GM18517 (cell line): ENCODE data around the gene HSDL1.

Experiments
- ATAC-seq: cut with Tn5 transposase; IDR thresholded peaks from one replicate; pipeline ENCODE4 v1.9.1; 2021; ENCODE audit warnings: mild to moderate bottlenecking, moderate library complexity; ENCODE audit not compliant: unreplicated experiment

HSDL1 gene

GRCh38 chr16:84084570-84085270 lies 60.3 kb downstream of the HSDL1 start:
- no peak for ATAC-seq

GRCh38 chr16:84082835-84083569 lies 62.0 kb downstream of the HSDL1 start:
- ATAC-seq = no peak

DNA sequence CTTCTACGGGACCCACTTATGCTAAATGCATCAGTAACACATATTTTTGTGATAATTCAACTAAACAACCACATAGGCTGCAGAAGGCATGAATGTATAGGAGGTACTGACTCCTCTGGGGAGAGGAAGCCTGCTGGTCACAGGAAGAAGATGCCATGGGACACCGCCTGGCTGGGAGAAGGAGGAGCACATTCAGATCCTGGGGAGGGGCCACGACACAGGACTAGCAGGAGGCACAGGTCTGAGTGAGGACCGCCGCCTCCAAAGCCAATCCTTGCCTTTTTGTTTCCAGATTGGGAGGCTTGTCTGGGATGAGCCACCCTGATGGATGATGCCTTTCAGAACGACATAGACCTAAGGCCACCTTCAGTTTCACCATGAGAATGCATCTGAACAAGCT lies 62.9 kb downstream of the HSDL1 start:
- ATAC-seq = no peak

- no peak for ATAC-seq
Measured at GRCh38 chr16:84081446-84081989, 63.5 kb downstream of the HSDL1 start.

DNA sequence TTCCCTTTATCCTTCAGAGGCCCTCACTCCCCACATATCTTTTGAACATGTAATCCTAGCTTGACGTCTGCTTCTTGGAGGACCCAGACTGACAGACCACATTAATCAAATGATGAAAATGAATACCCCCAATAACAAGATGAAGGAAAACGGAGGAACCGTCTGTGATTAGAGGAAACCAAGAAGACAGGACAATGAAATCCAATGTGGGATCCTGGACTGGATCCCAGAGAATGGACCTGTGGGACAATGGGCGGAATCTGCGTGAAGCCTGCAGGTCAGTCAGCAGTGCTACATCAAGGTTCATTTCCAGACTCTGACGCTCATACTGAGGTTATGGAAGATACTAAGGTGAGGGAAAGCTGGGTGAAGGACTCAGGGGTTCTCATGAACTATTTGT lies 64.2 kb downstream of the HSDL1 start:
- ATAC-seq = no peak

DNA sequence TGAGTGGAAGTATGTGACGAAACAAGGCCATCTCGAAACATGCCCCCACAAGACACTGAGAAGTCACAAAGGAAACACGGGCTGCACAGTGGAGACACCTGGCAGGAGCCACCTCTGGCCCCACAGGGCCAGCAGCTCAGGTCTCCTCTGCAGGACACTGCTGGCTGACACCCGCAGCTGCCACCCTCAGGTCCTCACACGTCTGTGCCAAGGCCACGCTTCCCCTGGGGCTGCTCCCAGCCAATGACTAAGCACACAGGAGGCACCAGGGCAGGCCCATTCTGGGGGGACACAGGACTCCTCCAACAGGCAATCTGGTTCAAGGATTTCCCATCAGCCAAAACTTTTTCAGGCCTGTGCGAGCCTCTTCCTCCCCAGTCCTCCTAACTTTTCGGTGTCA lies 64.6 kb downstream of the HSDL1 start:
- no peak for ATAC-seq

DNA sequence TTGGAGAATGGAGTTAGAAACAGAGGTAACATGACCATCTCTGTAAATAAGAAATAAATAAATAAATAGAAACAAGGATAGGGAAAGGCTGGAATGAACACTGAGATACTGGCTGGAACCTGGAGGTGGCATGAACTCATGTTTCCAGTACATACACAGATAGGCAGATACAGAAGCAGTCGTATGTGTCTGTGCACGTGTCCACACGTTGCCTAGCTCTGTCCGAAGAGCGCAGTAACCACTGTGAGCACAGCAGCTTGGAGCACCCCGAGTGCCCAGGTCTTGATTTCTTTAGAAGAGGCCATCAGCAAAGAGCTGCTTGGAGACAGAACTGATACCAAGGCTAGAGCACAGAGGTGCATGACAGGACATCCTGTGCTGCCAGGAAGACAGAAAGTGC lies 65.3 kb downstream of the HSDL1 start:
- no peak for ATAC-seq

- ATAC-seq = no peak
Measured at GRCh38 chr16:84075376-84075775, 69.6 kb downstream of the HSDL1 start.

DNA sequence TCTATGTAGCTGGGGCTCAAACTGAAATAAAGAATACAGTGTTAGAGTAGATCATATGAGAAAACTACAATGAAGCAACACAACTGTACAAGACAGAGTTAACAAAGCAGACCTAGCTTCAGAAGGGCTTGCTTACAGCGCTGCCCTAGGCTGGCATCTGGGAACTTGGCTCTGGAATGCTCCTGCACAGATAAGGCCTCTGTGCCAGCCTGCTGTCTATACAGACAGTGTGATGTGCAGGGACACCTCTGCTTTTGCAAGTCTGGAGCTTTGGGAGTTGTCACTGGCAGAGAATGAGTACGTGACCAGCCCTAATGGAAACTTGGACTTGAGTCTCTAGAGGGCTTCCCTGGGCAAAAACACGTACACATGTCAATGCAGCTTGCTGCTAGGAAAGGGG lies 70.3 kb downstream of the HSDL1 start:
- no peak for ATAC-seq
